Left ventricle myocardium inferior (tissue), 1 donor: ENCODE results near the gene BCAN. TPM values are rescaled to one million over a fixed set of nuclear protein-coding genes. Genes with fewer than 3 reads are reported as not detected.
A peak's percentile ranks its signal among the peaks of the same experiment; 100 is the strongest.

Experiments
- DNase-seq: peaks from one replicate; pipeline ENCODE4 v3.0.0-alpha.2; 2020
- H3K27ac ChIP-seq: fragments of 200-600 bp; replicated peaks from 2 replicates; pipeline ENCODE4 v1.8.0; 2021
- H3K27me3 ChIP-seq: fragments of 200-600 bp; 2 replicates; pipeline ENCODE4 v1.8.0; 2021; ENCODE audit warnings: low read depth
- H3K36me3 ChIP-seq: fragments of 200-600 bp; 2 replicates; pipeline ENCODE4 v1.8.0; 2021
- H3K4me1 ChIP-seq: fragments of 200-600 bp; 2 replicates; pipeline ENCODE4 v1.8.0; 2021
- H3K4me3 ChIP-seq: fragments of 200-600 bp; 2 replicates; pipeline ENCODE4 v1.8.0; 2021; ENCODE audit warnings: mild to moderate bottlenecking, moderate library complexity
- H3K9me3 ChIP-seq: fragments of 200-600 bp; replicated peaks from 2 replicates; pipeline ENCODE4 v1.8.0; 2021
- intact Hi-C: fragments of 100-400 bp; cut with micrococcal nuclease; formaldehyde crosslinking; loops from one replicate; pipeline ENCODE4 v1.11.0; 2022
- total RNA-seq: library from RNA; stranded (reverse); fragmentation: NEBNext Ultra II Directional; extraction: Animal tissue kit (Norgen Biotek cat#: 25700); gene quantifications from one replicate; pipeline ENCODE4 v1.2.1, GENCODE V29; 2021
- TF ChIP-seq, protein P1 (sequence below): fragments of 200-600 bp; IDR thresholded peaks from 2 replicates; pipeline ENCODE4 v1.8.0; 2021; ENCODE audit warnings: antibody characterized with exemption, mild to moderate bottlenecking, borderline replicate concordance
- donor health status: DM: no; HTN: yes; CAD: no; lungs with severe emphysema.

BCAN gene
- total RNA-seq, 1 donor from 2014 or later: 0.05 TPM

DNA sequence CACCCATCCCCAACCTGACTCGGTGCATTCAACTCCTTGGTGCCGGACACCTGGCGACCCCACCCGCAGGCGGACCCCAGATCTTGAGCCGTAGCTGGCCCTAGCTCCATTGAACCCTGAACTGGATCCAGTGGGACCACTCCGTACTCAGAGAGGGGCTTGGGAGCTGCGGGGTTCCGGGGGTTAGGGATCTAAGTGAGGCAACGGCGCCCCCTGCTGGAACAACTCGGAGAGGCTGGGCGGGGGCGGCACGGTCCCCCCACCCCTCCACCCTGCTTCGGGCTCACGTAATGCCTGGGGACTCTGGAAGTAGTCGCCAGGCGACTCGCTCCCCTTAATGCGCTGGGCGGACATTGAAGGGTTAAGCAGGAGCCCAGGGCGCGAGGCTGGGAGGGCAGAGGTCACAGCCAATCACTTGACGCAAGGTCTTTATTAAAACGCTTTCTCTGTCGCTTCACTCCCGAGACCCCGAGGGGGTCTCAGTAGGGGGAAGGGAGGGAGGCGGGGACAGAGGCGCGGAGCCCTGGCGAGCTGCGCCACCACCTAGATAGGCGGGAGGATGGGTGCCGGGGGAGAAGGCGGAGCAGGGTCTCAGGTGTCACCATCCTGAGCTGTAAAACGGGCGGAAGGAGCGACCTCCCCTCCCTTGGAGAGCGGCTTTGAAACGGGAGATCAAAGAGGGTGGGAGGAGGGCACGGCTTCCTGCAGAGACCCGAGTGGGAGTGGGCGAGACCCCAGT is 64.2 kb downstream of the BCAN start:
- Histone ChIP-seq H3K9me3 (no peaks in the 10 kb centered on the region), H3K27ac (peak overlapping the region; percentile 73), H3K4me1 (peaks cover 42% of the 10 kb centered on the region), H3K36me3 (no peaks in the 10 kb centered on the region), H3K4me3 (peak overlapping the region; percentile 66), H3K27me3 (peaks cover 57% of the 10 kb centered on the region)
- intact Hi-C loops: no loop called here
- DNase-seq: peak; percentile 60
- TF ChIP-seq, protein P1, sequence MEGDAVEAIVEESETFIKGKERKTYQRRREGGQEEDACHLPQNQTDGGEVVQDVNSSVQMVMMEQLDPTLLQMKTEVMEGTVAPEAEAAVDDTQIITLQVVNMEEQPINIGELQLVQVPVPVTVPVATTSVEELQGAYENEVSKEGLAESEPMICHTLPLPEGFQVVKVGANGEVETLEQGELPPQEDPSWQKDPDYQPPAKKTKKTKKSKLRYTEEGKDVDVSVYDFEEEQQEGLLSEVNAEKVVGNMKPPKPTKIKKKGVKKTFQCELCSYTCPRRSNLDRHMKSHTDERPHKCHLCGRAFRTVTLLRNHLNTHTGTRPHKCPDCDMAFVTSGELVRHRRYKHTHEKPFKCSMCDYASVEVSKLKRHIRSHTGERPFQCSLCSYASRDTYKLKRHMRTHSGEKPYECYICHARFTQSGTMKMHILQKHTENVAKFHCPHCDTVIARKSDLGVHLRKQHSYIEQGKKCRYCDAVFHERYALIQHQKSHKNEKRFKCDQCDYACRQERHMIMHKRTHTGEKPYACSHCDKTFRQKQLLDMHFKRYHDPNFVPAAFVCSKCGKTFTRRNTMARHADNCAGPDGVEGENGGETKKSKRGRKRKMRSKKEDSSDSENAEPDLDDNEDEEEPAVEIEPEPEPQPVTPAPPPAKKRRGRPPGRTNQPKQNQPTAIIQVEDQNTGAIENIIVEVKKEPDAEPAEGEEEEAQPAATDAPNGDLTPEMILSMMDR: peak; percentile 80

DNA sequence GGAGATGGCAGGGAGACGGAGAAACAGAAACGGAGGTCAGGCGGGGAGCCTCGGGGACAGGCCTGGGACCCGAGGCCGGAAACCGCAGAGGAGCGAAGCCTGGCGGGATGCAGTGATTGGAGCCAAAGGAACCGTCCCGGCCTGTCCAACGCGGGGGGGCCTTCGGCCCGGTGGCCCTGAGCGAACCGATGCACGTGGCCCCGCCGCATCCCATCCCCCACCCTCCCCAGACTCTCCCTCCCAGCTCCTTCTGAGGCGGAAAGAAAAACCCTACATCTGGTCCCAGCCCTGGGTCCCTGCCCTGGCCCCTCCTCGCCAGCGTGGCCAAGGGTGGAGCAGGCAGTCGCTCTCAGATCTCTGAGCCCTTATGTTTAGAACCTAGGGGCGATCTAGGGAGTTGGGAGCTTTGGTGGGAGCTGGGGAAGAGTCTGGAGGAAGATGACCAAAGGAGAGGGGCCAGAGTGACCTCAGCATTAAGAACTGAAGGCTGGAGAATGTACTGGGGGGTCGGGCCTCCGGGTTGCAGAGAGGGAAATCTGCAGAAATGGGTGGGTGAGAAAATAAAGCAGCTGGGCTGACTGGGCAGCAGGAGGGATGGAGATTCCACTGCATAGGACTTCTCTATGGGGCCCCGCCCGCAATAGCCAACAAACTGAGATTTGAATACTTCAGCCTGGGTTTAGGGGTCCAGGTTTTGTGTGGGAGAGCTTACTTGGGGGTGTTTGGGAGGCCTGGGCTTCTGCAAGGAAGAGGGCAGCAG is 64.9 kb downstream of the BCAN start:
- DNase-seq: peak; percentile 74
- Histone ChIP-seq H3K36me3 (no peaks in the 10 kb centered on the region), H3K4me1 (peaks cover 42% of the 10 kb centered on the region), H3K27ac (peak overlapping the region; percentile 73), H3K27me3 (peaks cover 50% of the 10 kb centered on the region), H3K9me3 (no peaks in the 10 kb centered on the region), H3K4me3 (peak overlapping the region; percentile 66)
- TF ChIP-seq, protein P1: no peak
- intact Hi-C loops: no loop called here

DNA sequence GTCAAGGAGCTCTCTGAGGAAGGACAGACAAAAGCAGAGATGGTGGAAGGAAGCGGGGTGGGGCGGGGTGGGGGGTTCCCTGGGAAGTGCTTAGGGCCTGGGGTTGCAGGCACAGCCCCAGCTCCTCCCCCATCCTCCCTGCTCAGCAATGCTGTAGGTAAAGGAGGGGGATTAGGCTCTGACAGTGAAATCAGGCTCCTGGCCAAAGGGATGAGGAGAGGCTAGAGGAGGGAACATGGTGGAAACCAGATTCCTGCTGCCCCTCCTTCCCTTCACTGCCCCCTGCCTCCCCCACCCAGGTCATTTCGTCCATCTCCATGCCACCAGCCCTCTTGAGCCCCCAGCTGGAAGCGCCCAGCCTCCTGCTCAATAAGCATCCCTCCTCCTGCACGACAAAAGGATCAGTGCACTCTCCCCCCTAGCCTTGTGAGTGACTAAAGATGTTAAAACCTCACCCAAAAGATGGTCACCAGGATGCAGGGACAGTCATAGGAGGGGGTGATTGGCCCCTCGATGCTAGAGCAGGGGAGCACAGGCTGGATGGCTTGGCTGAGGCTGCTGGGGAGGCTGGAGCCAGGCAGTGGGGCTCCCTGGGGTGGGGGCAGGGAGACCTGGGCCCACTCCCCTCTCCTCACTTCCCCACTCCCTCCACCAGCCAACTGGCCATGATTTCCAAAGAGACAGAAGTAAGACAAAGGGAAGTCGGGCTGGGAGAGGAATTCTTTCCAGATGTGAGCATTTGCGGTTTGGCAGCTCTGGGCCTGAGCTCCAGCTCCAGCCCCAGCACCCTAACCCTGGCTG is 65.7 kb downstream of the BCAN start:
- no peak for DNase-seq

DNA sequence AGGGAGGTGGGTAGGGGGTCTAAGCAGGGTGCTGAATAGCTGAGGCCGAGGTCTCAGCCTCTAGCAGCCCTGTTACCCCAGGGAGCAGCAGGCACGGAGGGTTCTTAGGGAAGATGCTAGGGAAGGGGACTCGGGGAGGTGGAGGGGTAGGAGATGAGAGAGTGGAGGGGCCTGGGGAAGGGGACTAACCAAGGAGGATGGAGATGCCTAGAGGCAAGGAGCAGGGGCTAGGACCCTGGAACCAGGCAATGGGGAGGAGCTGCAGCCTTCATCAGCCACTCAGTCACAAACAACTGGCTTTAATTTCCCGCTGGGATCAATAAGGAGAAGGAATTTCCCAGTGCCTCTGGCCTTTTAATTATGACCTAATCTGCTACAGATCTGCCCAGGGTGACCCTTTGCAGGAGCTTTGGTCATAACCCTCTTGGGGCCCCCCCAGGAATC is 66.3 kb downstream of the BCAN start:
- H3K9me3 ChIP-seq: no peaks in the 10 kb centered on the region
- intact Hi-C loops: no loop called here
- TF ChIP-seq, protein P1: no peak
- H3K27ac ChIP-seq: peak overlapping the region; percentile 73
- no peak overlapping the region for H3K4me3 ChIP-seq
- H3K27me3 ChIP-seq: peaks cover 36% of the 10 kb centered on the region
- no peaks in the 10 kb centered on the region for H3K36me3 ChIP-seq
- peaks cover 42% of the 10 kb centered on the region for H3K4me1 ChIP-seq
- no peak for DNase-seq

More for the DNA sequence above, 65.7 kb downstream of the BCAN start:
- Histone ChIP-seq H3K4me3 (no peak overlapping the region), H3K4me1 (peaks cover 42% of the 10 kb centered on the region), H3K9me3 (no peaks in the 10 kb centered on the region), H3K36me3 (no peaks in the 10 kb centered on the region), H3K27ac (peak overlapping the region; percentile 73), H3K27me3 (peaks cover 42% of the 10 kb centered on the region)
- TF ChIP-seq, protein P1: no peak
- intact Hi-C loops: no loop called here

DNA sequence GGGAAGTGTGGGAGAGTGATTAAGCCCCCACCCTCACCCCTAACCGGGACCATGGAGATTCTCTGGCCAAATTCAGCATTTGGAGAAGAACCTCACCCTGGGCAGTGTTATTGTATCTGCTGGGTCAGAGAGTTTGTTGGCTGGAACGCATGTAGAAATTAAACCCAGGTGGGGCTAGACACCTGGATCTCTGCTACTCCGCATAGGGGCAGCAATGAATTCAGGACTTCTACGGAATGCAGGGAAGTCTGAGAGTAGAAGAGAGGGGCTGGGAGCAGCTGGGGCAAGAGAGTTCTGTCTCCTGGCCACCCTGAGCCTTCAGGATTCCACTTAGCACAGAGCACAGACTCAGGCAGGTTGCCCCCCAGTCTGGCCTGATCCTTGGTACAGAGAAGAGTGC is 67.1 kb downstream of the BCAN start:
- TF ChIP-seq, protein P1: no peak
- no peak for DNase-seq
- Histone ChIP-seq H3K9me3 (no peaks in the 10 kb centered on the region), H3K4me3 (no peak overlapping the region), H3K27me3 (peaks cover 28% of the 10 kb centered on the region), H3K36me3 (no peaks in the 10 kb centered on the region), H3K27ac (peak overlapping the region; percentile 52), H3K4me1 (peaks cover 42% of the 10 kb centered on the region)
- intact Hi-C loops: no loop called here
